Measurements from ENCODE around the gene MAN1C1. TPM values are rescaled to one million over a fixed set of nuclear protein-coding genes. Genes with fewer than 3 reads are reported as not detected.

The MAN1C1 gene
- total RNA-seq (2014; rRNA removed) = 0.45 and 2.1 TPM in 2 replicates
- polyA plus RNA-seq (2012) = 0.11 TPM

DNA sequence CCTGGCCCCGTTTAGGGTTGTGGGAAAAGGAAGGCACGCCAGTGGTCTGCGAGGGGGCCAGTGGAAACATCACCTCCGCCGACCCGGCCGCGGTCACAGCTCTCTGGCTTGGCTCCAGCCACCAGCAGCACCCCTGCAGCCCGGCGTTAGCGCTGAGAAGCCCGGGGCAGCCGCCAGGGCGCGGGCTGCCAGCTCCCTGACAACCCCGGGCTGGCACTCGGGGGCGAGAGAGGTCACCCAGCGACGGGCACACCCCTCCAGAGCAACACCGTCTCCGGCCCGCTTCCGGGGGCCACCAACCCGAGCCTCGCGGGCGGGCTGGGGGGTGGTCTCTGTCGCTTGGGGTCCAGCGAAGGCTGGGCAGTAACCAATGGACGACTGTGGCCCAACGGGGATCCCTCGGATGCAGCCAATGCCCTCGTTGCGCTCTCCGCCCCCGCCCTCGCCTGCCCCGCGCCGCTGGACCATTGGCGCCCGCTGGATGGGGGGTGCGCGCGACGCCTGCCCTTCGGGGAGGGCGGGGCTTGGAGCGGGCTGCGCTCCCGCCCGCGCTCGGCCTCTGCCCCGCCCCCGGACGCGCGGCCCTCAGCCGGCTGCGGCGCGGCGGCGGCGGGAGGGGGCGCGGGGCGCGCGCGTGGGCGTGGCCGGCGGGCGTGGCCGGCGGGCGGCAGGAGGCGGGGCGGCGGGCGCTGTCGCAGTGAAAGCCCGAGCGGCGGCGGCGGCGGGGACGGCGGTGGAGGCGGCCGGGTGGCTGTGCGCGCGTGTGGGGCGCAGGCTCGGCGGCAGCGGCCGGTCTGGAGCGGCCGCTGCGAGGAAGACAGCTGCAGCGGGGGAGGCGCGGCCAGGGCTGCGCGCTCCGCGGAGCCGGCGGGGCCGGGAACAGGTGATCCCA lies at the start of gene MAN1C1:
MAN1C1 (plus strand) TSS at position 697 of the 892 bp plus-strand sequence. CDS start 1,007 bp downstream, outside the sequence.
- DNase-seq (ENCODE audit: low read depth) = peak; percentile 82

DNA sequence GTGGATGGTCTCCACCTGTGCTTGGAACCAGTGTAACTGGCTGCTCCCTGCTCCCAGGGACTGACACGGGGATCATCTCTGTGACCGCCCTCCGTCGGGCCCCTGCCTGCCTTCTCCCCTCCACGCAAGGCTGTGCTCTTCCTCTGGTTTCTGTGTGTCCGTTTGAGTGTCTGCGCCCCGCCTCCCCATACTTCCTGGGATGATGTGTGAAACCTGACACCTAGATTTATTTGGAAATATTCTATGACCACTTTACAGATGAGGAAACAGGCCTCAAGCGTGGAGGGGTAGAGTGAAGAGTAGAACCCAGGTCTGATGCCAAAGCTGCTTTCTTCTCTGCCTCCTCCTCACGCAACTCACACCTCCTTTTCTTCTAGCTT lies 48.9 kb upstream of the MAN1C1 start:
- DNase-seq (ENCODE audit: low read depth) = no peak

DNA sequence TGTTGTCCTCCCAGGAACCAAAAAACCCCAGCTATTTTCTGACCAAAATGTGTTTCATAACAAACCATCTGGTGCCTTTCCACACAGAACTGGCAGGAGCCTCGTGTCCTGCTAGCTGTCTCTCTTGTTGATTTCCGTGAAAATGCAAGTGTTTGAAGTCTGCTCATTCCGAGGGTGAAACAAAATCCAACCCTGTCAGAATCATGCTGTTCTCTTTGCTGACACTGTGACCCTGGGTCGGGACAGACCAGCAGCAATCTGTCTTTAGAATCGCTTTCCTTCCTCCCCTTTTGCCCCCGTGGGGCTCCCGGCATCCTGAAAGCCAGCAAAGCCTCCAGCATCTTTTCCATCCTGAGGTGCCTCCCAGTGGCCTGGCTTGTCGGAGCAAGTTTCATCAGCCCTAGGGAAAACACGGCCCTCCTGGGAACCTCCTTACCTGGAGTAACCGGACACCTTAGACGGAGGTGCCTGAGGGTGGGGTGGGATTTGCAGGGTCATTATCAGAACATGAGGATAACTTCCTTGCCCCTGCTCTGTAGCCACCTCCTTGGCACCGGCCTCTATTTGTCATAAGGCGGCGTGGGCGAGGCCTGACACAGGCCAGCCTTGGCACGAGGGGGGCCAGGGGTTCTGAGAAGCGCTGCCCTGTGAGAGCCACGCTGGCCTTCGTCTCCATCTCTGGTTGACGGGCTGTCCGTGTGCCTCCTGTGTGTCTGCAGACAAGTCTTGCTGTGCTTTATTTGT lies 48.3 kb upstream of the MAN1C1 start:
- peak; percentile 56 for DNase-seq (ENCODE audit: low read depth)

DNA sequence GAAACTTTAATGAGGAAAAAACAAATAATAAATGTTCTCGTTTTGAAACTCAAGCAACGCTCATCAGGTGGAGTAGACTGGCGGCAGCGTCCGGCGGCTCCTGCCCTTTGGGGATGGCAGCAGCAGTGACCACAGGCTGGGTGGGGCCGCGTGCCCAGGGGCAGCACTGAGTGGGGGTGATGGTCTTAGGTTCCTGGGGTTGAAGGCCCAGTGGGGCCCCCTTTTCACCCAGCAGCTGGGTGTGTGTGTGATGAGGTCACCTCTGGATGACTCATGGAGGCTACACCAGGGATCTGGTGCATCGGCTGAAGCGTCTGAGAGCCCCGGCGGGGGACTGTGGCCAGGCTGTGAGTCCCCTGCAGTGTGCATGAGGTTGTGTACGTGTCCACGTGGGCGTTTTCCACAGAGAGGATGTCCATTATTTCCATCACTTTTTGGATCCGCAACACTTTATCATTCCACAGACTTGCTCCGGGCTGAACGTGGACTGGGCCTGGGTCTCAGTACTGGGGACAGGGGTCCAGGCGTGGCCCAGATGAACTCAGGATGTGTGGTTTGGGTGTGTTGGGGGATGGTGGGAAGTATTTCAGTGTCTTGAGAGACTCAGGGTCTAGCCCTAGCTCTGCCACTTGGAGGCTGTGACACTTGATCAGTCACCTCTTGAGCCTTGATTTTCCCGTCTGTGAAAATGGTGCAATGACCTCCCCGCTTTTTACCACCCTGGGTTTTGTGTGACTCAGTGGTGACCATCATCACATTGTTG lies 47.6 kb upstream of the MAN1C1 start:
- peak; percentile 83 for DNase-seq (ENCODE audit: low read depth)

DNA sequence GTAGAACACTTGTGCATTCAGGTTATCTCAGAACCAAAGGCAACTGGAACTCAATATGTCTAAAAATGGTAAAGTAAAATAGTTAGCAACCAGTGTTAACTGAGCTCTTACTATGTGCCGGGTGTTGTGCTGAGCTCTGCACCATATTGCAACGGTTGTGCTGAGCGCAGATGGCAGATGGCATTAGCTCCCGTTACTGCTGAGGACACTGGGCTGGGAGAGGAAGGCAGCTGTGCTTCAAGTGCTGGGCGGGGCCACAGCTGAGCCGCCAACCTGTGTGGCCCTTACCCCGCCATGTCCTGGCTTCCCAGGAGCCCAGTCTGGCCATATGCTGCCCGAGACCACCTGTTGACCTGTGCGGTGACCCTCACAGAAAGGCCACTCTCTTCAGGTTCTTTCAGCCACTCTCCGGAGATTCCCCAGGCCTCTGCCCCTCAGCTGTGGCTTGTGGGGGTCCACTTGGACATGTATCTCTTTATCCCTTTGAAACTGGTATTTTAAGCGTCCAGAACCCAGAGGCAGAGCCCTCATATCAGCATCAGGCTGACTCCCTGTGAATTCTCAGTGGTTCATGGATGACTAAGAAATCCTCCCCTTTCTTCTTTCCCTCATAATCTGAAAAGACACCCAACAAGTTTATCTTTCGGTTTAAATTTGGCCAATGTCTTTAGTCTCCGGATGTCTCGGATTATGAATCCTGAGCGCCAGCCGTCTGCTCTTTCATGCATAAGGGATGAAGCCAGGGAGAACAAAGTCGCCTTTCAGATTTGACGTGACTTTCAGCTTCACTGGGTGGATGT lies 46.8 kb upstream of the MAN1C1 start:
- DNase-seq (ENCODE audit: low read depth) = no peak

DNA sequence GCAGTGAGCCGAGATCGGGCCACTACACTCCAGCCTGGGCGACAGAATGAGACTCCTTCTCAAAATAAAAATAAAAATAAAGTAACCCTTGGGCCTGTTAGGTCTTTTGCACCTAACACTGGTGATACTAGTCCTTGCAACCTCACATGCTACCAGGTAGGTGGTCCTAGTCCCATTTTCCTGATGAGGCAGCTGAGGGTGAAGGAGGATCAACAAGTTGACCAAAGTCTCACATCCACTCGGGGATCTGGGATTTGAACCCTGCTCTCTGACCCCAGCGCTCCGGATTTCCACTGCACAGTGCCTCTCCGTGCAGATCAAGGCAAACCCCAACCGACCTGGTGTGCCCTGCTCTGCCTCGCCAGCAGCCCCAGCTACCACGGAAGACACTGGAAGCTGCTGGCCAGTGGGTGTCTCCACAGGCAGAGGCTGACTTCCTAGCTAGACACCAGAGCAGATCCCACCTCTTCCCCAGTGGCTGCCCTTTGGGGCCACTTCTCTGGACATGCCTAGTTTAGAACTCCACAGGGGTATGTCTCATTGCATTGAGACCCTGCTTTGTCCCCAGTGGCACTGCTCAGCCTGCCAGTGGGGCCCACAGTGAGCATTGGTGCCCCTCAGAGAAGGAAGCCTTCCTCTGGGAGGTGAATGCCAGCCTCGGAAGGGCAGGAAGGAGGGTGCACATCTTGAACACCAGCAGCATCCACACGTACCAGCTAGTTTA lies 45.6 kb upstream of the MAN1C1 start:
- no peak for DNase-seq (ENCODE audit: low read depth)

DNA sequence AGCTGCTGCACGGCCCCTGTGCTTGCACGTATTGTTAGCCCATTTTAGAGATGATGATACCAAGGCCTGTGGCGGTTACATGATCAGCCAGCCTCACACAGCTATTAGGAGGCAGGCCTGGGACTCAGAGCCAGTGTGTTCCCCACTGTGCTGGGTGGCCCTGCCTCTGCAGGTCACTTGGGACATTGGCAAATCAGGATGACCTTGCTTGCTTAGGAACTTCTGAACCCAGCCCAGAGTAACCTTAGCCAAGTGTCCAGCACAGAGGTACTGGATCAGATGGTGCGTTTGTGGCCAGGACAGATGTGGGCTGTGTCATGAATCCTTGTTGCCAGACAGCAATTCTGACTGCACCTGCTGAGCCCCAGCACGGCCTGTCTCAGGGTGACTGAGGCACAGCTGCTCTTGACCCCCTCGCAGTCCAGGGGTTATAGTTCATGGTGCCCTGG lies 45.0 kb upstream of the MAN1C1 start:
- no peak for DNase-seq (ENCODE audit: low read depth)

DNA sequence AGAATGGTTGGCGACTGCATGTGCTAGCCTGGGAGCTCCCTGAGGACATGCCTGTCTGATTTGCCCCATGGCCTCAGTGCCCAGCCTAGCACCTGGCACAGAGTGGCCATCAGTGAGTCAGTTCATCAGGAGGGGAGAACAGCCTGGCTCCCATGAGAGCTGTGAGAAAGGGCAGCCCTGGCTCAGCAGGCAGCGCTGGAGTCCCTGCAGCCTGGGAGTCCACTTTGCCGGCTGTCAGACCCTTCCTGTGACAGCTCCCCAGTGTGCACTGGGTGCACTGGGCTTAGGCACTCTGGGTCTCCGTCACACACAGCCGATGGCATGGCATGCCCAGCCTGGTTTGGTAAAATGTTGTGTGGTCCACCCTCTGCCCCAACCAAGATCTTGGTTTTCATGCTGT lies 44.5 kb upstream of the MAN1C1 start:
- DNase-seq (ENCODE audit: low read depth) = peak; percentile 41

DNA sequence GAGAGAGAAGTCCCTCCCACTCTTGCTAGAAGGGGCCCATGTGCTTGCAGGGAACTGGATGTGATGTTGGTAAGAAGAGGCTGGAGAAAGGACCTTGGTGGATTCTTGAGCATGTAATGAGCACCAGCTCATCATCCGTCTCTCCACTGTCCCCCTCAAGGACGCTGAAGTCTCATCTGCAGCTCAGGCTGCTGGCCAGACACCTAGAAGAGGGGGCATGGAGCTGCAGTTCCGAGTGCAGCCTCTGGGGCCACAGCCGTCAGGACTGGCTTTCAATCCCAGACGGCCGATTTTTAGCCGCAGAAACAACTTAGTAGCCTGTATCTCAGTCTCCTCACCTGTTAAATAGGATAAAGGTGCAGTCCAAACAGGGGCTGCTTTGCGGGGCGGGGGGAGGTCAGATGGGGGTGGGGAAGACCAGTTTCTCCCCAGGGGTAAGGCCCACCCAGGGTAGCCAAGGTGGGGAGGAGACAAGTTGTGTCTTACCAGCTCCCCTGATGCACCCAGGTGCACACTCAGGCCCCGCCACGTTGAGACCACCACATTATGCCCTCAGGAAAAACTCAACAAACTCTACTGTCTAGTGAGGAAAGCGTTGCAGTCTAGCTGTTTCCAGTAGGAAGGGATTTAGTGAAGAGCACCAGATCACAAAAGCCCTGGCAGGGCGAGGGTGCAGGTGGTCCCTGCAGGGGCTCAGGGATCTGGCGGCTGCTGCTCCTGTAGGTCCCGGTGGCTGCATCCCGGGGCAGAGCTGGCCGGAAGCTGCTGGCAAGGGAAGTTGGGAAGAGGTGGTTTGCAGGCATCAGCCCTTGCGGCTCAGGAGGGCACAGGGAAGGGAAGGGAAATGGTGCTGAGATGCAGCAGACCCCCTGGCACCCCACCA lies 43.6 kb upstream of the MAN1C1 start:
- no peak for DNase-seq (ENCODE audit: low read depth)

DNA sequence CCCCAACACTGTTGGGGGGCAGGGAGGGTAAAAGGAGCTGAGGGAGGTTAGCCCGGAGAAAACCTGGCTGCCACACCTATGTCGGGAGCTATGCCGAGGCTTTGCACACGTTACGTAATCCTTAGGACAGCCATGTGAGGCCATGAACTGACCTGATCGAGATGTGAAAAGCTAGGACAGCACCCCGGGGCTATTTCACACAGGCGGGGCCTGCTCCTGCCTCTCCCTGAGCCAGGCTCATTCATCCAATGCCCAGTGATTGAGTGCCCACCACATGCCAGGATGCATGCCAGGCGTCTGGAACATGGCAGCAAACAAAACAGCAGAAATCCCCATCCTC lies 43.0 kb upstream of the MAN1C1 start:
- DNase-seq (ENCODE audit: low read depth) = no peak

DNA sequence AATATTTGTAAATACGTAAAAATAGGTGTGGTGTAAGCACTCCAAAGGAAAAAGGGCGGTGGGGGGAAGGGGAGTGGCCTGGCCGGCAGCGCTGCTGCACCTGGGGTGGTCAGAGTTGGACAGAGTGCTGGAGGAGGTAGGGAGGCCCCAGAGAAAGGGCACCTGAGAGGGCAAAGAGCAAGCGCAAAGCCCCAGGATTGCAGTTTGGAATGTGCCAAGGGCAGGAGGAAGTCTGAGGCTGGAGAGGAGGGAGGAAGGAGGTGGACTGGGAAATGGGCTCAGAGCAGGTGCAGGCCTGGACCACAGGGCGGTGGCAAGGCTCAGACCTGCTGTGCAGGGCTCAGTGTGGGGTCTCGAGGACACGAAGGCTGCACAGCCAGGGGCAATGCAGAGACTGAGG lies 42.6 kb upstream of the MAN1C1 start:
- no peak for DNase-seq (ENCODE audit: low read depth)

DNA sequence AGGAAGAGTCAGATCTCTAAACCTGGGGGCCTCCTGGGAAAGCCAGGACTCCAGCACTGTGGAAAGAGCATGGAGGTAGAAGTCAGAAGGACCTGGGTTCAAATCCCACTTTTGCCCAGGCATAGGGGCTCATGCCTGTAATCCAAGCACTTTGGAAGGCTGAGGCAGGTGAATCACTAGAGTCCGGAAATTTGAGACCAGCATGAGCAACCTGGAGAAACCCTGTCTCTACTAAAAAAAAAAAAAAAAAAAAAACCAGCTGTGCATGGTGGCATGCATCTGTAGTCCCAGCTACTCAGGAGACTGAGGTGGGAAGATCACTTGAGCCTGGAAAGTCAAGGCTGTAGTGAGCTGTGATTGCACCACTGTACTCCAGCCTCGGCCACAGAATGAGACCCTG lies 41.4 kb upstream of the MAN1C1 start:
- no peak for DNase-seq (ENCODE audit: low read depth)

DNA sequence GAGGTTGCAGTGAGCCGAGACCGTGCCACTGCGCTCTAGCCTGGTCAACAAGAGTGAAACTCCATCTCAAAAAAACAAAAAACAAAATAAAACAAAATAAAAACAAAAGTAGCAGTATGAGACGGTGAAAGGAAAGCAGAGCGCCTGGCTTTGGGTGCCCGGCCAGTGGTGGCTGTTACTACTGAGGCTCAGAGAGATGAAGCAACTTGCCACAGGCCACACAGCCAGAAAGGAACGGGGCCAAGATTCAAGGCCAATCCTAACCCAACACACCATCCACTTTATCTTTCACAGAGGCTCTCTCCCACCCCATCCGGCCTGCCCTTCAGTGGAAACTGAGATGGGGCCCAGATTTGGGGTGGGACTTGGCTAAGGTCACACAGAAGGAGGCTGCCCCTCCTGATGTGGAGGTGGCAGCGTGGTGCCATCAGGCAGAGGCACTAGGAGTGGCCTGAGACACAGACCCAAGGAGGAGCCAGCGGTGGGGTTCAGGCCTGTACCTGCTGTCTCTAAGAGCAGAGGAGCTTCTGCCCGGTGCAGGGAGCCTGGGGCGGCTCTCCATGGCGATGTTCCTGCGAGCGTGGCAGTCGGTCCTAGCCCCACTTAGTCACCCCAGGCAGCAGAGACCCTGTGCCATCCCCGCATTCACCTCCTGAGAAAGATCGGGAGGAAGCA lies 40.0 kb upstream of the MAN1C1 start:
- no peak for DNase-seq (ENCODE audit: low read depth)

DNA sequence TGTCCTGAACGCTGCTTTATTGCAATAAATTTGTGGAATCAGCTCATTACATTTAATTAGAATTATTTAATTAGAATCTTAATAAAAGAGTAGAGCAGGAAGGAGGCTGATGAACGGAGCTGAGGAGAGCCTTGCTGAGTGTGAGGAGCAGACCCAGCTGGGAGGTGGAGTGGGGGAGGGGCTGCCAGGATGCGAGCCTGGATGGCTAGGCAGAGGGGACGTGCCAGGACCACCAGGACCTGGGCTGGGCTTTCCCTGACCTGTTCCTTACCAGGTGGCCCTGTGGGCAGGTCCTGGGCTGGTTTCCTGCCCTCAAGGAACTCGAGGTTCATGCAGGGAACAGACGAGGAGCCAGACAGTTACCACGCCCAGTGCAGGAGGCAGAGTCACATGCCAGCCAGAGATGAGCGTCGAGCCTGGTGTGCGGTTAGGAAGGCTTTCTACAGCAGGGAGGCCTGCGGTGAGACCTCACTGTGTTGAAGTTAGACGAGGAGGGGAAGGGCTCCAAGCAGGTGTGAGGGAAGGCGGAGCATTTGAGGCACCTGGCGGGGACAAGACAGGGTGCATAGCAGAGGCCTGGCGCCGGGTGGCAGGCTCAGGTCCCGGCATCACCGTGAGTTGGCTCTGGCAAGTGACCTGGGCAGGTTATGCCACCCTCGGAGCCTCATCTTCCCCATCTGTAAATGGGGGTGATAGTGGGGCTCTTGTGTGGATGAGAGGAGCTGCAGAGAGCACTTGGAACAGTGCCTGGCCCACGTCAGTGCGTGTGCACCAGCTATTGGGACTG lies 39.3 kb upstream of the MAN1C1 start:
- DNase-seq (ENCODE audit: low read depth) = no peak

DNA sequence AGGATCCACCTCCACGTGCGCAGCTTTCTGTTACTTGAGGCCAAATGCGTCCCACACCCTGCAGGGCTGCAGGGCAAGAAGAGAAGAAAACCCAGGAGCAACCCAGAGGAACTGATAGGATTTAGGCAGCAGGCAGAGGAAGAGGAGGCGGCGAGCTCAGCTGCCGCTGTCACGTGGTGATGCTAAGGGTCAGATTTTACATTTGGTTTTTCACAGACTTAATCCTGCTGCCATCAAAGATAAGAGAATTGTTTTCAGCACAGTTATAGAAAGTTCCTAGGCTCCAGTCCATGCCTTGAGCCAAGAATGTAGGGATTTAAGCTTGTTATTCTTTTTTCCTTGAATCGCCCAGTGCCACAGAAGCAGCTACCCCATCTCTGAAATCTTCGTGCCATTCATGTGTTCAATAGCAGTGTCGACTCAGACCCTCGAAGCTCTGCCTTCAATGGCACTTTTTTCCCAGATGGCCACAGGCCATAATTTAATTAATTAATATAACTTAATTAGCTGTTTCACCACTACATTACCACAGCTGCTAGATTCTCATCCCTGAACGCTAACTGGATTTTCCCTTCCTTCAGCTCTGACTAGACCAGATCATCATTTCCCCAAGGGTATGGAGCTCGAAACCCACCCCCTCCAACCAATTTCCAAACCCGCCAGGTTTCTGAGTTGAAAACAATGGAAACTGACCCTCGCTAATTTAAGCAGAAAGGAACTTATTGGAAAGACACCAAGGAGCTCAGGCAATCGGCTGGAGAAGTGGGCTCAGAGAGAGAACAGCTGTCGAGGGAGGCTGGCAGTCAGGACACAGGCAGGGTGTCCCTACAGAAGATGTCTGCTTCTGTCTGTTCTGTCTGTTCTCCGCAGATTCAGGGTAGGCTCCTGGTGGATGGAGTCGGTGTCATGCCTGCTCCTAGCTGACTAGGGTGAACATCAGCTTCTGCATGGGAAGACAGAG lies 37.0 kb upstream of the MAN1C1 start:
- DNase-seq (ENCODE audit: low read depth) = no peak

DNA sequence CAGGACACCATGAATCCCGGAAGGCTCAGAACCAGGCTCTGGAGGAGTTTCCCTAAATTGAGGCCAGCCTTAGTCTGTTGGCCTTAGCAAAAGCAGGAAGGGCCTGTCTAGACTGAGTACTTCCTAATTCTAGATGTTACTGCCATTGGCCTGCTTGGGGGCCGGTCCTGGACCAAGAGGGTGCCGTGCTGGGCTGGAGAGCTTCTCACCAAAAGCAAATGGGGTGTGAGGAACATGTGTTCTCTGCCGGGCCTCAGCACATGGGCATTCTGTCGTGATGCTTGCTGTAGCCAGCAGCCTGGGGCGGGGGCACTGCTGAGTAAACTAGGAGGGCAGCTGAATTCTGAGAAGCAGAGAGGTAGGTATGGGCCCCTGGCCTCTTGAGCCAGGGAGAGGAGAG lies 35.7 kb upstream of the MAN1C1 start:
- DNase-seq (ENCODE audit: low read depth) = no peak

DNA sequence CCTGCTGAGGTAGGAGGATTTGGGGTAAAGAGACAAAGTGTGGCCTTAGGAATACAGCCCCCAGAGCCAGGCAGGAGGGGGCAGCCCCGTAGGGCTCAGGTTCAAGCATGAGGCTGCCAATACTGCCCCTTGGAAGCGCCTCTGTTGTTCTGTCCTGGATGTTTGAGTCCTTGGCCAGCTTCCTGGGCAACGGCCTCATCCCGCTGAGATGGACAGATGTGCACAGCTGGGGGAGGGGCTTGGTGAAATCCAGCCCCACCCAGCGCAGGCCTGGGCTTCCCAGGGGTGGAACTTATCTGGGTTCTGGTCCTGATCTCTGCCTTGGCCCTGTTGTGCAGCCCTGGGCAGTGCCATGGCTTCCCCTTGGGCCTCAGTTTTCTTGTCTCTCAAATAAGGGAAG lies 34.8 kb upstream of the MAN1C1 start:
- no peak for DNase-seq (ENCODE audit: low read depth)
